ENCODE results near the gene KRTAP3-3. TPM values are rescaled to one million over a fixed set of nuclear protein-coding genes. Genes with fewer than 3 reads are reported as not detected.
"Not testable (repeated sequence)": the region's sequence is repeated elsewhere in the genome, so short reads cannot be mapped to it uniquely, and the experiment has no call there.

KRTAP3-3 gene
- not detected for total RNA-seq
- long read RNA-seq, result 0 reads

DNA sequence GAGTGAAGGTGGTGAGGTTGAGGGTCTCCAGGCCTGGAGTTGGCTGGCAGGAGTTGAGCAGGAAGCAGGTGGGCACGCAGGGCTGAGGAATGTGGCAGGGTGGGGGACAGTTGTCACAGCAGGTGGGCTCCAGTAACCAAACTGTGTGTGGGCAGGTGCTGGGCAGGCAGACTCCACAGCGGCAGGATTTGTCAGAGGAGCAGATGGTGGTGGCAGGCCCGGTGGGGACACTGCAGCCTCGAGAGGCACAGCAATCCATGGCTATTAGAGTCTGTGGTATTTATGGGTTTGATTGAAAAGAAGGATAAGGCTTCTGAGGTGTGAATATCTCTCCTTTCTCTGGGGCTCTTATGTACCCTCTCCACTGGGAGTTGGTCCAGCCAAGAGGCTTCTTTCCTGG, at the start of gene KRTAP3-3:
Gene KRTAP3-3 (minus strand): TSS at position 326 of the 400 bp plus-strand sequence. CDS start 67 bp downstream, at position 259.
- H3K27ac ChIP-seq, result no peak within 1 kb of the TSS
- H3K27me3 ChIP-seq (ENCODE audit: low read depth), result no peaks in the 10 kb centered on the region
- no peaks in the 10 kb centered on the region for H3K9me3 ChIP-seq
- no peaks in the 10 kb centered on the region for H3K36me3 ChIP-seq
- H3K4me1 ChIP-seq, result no peaks in the 10 kb centered on the region
- TF ChIP-seq, protein P1, sequence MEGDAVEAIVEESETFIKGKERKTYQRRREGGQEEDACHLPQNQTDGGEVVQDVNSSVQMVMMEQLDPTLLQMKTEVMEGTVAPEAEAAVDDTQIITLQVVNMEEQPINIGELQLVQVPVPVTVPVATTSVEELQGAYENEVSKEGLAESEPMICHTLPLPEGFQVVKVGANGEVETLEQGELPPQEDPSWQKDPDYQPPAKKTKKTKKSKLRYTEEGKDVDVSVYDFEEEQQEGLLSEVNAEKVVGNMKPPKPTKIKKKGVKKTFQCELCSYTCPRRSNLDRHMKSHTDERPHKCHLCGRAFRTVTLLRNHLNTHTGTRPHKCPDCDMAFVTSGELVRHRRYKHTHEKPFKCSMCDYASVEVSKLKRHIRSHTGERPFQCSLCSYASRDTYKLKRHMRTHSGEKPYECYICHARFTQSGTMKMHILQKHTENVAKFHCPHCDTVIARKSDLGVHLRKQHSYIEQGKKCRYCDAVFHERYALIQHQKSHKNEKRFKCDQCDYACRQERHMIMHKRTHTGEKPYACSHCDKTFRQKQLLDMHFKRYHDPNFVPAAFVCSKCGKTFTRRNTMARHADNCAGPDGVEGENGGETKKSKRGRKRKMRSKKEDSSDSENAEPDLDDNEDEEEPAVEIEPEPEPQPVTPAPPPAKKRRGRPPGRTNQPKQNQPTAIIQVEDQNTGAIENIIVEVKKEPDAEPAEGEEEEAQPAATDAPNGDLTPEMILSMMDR (IDR thresholded peaks at IDR 0.05), result no peak
- no peak within 1 kb of the TSS for H3K4me3 ChIP-seq
- ATAC-seq (no peak), DNase-seq (no peak)
- intact Hi-C loops (cut with DNase I), result no loop called here

DNA sequence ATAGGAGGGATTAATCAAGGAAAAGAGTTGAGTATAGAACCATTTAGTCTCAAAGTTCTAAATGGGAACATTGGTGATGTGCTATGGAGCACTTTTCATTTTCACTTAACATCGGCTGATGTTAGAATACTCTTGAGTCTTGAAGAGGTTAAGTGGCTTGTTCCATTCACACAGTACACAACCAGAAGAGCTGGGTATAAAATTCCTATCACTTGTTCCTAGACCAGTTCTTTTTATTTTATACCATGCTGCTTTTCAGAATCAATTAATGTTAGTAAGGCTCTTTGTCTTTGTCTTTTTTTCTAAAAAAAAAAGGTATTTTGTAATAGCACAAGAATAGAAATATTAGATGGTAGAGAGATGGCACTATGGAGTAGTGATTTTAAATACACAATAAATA, 49.0 kb upstream of the KRTAP3-3 start:
- Histone ChIP-seq H3K36me3 (no peaks in the 10 kb centered on the region), H3K4me3 (no peak overlapping the region), H3K9me3 (no peaks in the 10 kb centered on the region), H3K4me1 (no peaks in the 10 kb centered on the region), H3K27me3 (ENCODE audit: low read depth) (peaks cover 9% of the 10 kb centered on the region), H3K27ac (no peak overlapping the region)
- DNase-seq (no peak), ATAC-seq (no peak)
- TF ChIP-seq, protein P1 (IDR thresholded peaks at IDR 0.05), result no peak
- intact Hi-C loops (cut with DNase I), result no loop called here

DNA sequence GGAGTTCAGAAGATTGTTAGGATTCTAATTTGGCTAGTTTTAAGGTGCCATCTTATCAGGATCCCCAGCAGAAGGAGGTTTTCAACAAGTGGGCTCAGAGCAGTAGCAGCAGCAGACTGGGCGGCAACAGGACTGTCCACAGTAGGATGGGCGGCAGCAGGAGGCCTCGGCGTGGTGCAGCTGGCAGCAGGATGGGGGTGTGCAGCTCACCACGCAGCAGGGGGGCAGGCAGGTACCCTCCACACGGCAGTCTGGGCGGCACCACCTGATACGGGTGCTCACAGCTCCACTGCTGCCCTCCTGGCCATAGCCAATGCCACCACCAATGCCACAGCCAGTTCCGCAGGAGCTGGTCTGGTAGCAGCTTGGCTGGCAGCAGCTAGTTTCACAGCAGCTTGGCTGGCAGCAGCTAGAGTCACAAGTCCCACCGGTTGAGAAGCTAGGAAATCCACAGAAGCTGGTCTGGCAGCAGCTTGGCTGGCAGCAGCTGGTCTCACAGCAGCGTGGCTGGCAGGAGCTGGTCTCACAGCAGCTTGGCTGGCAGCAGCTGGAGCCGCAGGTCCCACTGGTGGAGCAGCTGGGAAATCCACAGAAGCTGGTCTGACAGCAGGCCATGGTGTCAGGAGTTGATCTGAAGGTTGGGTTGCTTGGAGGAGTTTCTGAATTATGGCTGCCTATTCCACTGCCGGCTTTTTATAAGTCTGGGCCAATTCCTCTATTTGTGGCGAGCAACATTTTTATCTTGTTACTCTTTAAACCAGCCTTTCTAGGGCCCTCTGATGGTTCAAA, 47.0 kb upstream of the KRTAP3-3 start, which contains the start of gene KRTAP1-1:
Gene KRTAP1-1 (minus strand): TSS at position 668 of the 789 bp plus-strand sequence. CDS start 53 bp downstream, at position 615.
- H3K27ac ChIP-seq; H3K4me3 ChIP-seq; ATAC-seq; H3K27me3 ChIP-seq (ENCODE audit: low read depth); H3K4me1 ChIP-seq; DNase-seq; H3K9me3 ChIP-seq; H3K36me3 ChIP-seq; intact Hi-C loops (cut with DNase I): not testable (repeated sequence)

DNA sequence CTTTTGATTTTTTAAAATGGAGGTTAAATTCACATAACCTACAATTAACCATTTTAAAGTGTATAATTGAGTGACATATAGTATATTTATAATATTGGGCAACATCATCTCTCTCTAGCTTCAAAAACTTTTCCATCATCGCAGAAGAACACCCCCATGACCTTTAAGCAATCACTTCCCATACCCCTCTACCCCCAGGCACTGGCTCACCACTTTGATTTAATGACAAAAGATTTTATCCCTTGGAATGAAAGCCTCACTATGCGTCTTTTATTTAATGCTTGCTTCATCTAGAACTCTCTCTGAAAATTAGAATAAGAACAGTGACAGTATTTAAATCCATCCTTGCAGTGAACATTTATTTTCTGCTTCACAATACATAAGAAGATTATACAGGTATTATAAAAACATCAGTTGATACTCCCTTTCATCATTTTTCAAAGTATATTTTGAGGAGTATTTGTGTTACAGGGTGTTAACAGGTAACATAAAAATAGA, 43.9 kb upstream of the KRTAP3-3 start:
- Histone ChIP-seq H3K4me1 (no peaks in the 10 kb centered on the region), H3K27me3 (ENCODE audit: low read depth) (no peaks in the 10 kb centered on the region), H3K9me3 (no peaks in the 10 kb centered on the region), H3K4me3 (no peak overlapping the region), H3K27ac (no peak overlapping the region), H3K36me3 (no peaks in the 10 kb centered on the region)
- intact Hi-C loops (cut with DNase I), result no loop called here
- TF ChIP-seq, protein P1 (IDR thresholded peaks at IDR 0.05), result no peak
- ATAC-seq (no peak), DNase-seq (no peak)

DNA sequence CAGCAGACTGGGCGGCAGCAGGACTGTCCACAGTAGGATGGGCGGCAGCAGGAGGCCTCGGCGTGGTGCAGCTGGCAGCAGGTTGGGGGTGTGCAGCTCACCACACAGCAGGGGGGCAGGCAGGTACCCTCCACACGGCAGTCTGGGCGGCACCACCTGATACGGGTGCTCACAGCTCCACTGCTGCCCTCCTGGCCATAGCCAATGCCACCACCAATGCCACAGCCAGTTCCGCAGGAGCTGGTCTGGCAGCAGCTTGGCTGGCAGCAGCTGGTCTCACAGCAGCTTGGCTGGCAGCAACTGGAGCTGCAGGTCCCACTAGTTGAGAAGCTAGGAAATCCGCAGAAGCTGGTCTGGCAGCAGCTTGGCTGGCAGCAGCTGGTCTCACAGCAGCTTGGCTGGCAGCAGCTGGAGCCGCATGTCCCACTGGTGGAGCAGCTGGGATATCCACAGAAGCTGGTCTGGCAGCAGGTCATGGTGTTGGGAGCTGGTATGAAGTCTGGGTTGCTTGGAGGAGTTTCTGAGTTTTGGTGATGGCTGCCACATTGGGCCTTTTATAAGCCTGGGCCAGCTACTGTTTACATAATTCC, 40.5 kb upstream of the KRTAP3-3 start, which contains the start of gene KRTAP1-3:
Gene KRTAP1-3 (minus strand): TSS at position 529 of the 590 bp plus-strand sequence. CDS start 53 bp downstream, at position 476.
- H3K27ac ChIP-seq; H3K36me3 ChIP-seq; H3K9me3 ChIP-seq; intact Hi-C loops (cut with DNase I); H3K4me1 ChIP-seq; ATAC-seq; H3K4me3 ChIP-seq; DNase-seq; H3K27me3 ChIP-seq (ENCODE audit: low read depth): not testable (repeated sequence)

DNA sequence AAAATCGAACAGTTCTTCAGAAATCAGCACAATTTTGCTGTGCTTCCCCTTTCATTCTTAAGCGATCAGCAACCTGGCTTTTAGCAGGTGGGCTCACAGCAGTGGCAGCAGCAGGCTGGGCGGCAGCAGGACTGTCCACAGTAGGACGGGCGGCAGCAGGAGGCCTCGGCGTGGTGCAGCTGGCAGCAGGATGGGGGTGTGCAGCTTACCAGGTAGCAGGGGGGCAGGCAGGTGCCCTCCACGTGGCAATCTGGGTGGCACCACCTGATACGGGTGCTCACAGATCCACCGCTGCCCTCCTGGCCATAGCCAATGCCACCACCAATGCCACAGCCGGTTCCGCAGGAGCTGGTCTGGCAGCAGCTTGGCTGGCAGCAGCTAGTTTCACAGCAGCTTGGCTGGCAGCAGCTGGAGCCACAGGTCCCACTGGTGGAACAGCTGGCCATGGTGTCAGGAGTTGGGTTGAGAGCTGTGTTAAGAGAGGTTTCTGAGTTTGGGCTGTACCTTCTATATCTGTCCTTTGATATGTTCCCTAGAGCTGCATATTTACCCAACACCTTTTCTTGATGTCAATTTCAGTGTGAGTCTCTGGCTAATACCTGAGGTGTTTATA, 35.8 kb upstream of the KRTAP3-3 start, which contains the start of gene KRTAP1-4:
Gene KRTAP1-4 (minus strand): TSS at position 563 of the 613 bp plus-strand sequence. CDS start 117 bp downstream, at position 446.
- intact Hi-C loops (cut with DNase I), result no loop called here
- TF ChIP-seq, protein P1 (IDR thresholded peaks at IDR 0.05), result no peak
- Histone ChIP-seq H3K9me3 (no peaks in the 10 kb centered on the region), H3K4me1 (no peaks in the 10 kb centered on the region), H3K27me3 (ENCODE audit: low read depth) (no peaks in the 10 kb centered on the region), H3K4me3 (no peak within 1 kb of the TSS), H3K27ac (no peak within 1 kb of the TSS), H3K36me3 (no peaks in the 10 kb centered on the region)
- DNase-seq (no peak), ATAC-seq (no peak)

Data from lower lobe of right lung (tissue), 2 donors.